Measurements from ENCODE around the gene TMEM87B.

DNA sequence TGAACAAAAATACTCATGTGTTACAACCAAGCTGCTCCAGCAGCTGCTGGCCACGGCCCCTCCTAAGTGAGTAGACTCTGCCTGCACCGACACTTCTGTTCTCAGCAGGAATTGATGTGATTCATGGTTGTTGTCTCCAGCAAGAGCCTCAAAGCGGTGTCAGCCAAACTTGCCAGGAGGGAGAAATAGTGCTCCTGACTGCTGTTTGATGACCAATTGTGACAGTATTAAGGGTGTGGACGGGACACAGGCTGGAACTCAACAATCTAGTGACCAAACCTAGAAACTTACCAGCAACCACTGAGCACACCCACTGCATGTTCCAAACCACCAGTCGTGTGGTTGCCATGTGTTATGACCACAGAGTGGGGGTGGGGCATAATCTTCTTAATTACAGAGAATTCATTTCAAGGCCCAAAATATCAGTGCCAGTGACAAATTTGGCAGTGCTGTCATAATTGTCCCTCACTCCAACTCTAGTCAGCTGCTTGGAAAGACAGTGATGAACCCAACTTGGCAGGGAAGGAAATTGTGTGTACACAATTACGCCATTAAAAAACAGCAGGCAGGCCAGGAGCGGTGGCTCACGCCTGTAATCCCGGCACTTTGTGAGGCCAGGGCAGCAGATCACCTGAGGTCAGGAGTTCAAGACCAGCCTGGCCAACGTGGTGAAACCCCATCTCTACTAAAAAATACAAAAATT, 113.5 kb downstream of the TMEM87B start:
- TF ChIP-seq, protein P1, sequence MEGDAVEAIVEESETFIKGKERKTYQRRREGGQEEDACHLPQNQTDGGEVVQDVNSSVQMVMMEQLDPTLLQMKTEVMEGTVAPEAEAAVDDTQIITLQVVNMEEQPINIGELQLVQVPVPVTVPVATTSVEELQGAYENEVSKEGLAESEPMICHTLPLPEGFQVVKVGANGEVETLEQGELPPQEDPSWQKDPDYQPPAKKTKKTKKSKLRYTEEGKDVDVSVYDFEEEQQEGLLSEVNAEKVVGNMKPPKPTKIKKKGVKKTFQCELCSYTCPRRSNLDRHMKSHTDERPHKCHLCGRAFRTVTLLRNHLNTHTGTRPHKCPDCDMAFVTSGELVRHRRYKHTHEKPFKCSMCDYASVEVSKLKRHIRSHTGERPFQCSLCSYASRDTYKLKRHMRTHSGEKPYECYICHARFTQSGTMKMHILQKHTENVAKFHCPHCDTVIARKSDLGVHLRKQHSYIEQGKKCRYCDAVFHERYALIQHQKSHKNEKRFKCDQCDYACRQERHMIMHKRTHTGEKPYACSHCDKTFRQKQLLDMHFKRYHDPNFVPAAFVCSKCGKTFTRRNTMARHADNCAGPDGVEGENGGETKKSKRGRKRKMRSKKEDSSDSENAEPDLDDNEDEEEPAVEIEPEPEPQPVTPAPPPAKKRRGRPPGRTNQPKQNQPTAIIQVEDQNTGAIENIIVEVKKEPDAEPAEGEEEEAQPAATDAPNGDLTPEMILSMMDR (IDR thresholded peaks at IDR 0.05): no peak
- TF ChIP-seq POLR2AphosphoS5 (IDR thresholded peaks at IDR 0.05) (no peak), POLR2A (IDR thresholded peaks at IDR 0.05) (no peak)
